Fibroblast of lung (primary cell): ENCODE measurements around the gene SLC37A1.

Source experiments
- EZH2 ChIP-seq: IDR thresholded peaks from 2 replicates; pipeline ENCODE4 v1.5.1; 2012; ENCODE audit warnings: low read length, control low read depth, mild to moderate bottlenecking; ENCODE audit errors: missing control alignments
- TF ChIP-seq, protein P1 (sequence below), 2 donors: IDR thresholded peaks in 1 of 2; conservative IDR thresholded peaks in 1 of 2; 1 replicate in 1 of 2; 2 replicates in 1 of 2; pipeline ENCODE4 v1.5.1; 2011 to 2012; ENCODE audit warnings: low read length in 2 of 2, control low read depth in 1 of 2, inconsistent platforms in 1 of 2, low read depth in 1 of 2, mild to moderate bottlenecking in 1 of 2

DNA sequence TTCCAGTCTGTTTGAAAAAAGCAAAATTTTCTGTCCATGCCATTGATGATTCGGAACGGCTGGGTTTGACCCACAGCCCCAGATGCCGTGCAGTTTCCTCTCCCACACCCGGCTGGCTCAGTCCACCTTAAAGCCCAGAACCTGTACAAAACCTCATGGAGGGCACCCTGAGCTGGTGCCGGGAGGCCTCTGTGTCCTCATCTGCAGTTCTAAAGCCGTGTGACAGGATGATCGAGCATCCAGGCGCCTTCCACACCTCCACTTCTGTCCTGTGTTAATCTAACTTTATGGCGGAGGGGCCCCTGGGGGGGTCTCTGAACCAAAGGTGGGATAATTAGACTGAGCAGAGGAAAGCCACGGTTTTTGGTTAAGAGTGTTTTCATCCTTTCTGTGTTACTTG, 49.6 kb downstream of the SLC37A1 start:
- TF ChIP-seq, protein P1, sequence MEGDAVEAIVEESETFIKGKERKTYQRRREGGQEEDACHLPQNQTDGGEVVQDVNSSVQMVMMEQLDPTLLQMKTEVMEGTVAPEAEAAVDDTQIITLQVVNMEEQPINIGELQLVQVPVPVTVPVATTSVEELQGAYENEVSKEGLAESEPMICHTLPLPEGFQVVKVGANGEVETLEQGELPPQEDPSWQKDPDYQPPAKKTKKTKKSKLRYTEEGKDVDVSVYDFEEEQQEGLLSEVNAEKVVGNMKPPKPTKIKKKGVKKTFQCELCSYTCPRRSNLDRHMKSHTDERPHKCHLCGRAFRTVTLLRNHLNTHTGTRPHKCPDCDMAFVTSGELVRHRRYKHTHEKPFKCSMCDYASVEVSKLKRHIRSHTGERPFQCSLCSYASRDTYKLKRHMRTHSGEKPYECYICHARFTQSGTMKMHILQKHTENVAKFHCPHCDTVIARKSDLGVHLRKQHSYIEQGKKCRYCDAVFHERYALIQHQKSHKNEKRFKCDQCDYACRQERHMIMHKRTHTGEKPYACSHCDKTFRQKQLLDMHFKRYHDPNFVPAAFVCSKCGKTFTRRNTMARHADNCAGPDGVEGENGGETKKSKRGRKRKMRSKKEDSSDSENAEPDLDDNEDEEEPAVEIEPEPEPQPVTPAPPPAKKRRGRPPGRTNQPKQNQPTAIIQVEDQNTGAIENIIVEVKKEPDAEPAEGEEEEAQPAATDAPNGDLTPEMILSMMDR (conservative IDR thresholded peaks at IDR 0.05 in 1 of 2, IDR thresholded peaks at IDR 0.05 in 1 of 2; ENCODE audit: low read depth in 1 of 2, low read length in 2 of 2): no peak
- TF ChIP-seq EZH2: no peak
